HG03520 (cell line): ENCODE measurements around the gene URI1.
"Not testable (repeated sequence)": the region's sequence is repeated elsewhere in the genome, so short reads cannot be mapped to it uniquely, and the experiment has no call there.

ENCODE experiments used
- ATAC-seq: cut with Tn5 transposase; IDR thresholded peaks from one replicate; pipeline ENCODE4 v1.9.1; 2021; ENCODE audit warnings: mild to moderate bottlenecking, moderate library complexity; ENCODE audit not compliant: unreplicated experiment

URI1 gene

DNA sequence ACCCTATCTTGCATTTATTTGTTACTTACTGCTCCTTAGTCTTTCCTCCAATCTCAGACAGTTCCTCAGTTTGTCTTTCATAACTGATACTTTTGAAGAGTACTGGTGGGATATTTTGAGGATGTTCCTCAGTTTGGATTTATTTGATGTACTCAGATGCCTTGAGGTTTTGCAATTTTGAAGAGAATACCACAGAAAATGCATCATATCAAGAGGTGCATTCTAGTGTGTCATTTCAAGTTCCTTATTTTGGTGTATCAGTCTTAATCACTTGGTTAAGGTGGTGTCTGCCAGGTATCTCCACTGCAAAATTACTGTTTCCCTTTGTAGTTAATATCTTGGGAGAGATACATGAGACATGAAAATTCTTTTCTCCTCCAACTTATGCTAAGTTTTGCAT, 75.1 kb downstream of the URI1 start:
- no peak for ATAC-seq

DNA sequence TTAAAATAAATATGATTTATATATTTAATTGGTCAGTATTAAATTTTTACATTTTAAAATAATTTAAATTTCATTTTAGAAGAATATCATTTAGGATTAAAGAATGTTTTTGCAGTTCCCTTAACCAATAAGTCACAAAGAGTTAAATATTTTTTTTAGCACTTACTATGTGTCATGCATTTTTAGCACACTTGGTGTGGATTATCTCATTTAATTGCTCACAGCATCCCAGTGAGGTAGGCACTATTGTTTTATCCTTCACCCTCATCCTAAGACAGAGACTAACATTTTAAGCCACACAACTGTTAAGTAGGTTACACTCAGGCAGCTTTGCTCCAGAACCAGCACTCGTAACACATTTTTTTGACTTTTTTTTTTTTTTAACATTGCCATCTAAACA, 78.2 kb downstream of the URI1 start:
- ATAC-seq: no peak

DNA sequence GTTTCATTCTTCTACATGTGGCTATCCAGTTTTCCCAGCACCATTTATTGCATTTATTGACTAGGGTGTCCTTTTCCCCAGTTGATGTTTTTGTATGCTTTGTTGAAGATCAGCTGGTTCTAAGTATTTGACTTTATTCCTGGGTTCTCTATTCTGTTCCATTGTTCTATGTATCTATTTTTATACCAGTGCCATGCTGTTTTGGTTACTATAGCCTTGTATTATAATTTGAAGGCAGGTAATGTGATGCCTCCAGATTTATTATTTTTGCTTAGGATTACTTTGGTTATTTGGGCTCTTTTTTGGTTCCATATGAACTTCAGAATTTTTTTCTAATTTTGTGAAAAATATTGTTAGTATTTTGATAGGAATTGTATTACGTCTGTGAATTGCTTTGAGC, 80.6 kb downstream of the URI1 start:
- no peak for ATAC-seq

DNA sequence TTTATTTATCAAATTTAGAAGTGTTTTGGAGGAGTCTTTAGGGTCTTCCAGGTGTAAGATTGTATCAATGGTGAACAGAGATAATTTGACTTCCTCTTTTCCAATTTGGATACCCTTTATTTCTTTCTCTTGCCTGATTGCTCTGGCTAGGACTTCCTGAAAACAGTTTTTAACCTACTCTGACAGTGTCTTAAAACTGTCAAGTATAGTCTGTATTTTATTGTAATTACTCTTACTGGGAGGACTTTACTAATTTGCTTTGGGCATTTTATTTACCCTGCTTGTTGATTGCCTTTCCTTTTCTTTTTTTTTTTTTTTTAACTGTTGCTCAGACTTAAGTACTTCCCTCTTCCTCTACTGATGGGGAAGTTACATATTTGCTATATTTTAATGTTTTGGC, 81.3 kb downstream of the URI1 start:
- no peak for ATAC-seq

DNA sequence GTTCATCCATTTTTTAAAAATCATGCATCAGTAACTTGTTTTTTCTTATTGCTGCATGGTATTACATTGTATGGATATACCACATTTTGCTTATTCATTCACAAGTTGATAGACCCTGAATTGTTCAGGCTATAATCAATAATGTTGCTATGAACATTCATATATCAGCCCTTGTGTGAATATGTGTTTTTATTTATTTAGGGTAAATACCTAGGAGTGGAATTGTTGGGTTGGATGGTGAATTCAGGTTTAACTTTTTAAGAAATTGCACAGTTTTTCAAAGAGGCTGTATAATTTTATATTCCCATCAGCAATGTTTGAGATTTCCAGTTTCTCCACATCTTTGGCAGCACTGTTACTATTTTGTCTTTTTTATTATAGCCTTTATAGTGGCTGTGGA, 82.1 kb downstream of the URI1 start:
- ATAC-seq: no peak

DNA sequence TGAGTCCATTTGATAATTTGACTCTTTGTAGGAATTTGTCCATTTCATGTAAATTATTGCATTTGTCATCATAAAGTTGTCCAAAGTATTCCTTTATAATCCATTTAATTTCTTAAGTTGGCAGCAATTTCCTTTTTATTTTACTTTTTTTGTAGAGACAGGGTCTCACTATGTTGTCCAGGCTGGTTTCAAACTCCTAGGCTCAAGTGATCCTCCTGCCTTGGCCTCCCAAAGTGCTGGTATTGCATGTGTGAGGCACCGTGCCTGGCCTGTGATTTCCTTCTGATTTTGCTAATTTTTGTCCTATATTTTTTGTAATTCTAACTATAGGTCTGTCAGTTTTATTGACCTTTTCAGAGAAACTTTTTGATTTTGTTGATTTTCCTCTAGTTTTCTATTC, 84.9 kb downstream of the URI1 start:
- no peak for ATAC-seq

DNA sequence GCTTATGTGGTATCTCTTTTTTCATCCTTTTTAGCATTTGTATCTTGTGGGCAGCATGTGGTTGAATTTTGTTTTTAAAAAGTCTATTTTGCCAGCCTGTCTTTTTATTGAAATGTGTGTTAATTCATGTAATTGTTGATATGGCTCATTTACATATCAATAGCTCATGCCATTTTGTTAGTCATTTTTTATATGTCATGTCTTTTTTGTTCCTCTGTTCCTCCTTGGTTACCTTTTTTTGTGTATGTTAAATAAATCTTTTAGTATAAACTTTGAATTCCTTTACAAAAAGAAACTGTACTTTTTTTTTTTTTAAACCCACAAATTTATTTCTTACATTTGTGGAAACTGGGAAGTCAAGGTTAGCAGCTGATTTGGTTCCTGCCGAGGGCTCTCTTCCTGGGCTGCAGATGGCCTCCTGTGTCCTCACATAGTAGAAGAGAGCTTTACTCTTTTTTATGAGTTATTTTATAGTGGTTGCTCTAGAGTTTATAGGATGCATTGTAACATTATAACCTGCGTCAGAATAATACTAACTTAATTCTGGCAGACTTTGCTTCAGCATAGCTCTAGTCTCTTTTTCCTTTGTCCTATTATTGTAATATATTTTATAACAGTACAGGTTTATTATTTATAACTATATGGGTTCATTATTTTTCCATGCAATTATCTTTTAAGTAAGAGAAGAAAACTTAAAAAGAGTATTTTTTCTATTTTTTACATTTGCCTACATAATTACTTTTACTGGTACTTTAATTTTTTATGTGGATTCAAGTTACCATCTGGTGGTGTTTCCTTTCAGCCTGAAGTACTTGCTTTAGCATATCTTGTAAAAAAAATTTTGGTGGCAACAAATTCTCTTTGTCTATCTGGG, 86.3 kb downstream of the URI1 start:
- no peak for ATAC-seq

DNA sequence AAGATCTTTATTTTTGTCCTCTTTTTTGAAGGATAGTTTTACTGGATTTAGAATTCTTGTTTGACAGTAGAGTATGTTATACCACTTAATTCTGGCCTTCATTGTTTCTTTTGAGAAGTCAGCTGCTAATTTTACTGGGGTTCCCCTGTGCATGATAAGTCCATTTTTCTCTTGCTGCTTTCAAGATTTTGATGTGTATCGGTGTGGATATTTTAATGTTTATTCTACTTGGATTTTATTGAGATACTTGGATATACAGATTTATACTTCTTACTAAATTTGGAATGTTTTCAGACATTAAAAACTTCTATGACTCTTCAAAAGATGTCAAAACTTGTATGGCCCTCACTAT, 86.9 kb downstream of the URI1 start:
- ATAC-seq: no peak

DNA sequence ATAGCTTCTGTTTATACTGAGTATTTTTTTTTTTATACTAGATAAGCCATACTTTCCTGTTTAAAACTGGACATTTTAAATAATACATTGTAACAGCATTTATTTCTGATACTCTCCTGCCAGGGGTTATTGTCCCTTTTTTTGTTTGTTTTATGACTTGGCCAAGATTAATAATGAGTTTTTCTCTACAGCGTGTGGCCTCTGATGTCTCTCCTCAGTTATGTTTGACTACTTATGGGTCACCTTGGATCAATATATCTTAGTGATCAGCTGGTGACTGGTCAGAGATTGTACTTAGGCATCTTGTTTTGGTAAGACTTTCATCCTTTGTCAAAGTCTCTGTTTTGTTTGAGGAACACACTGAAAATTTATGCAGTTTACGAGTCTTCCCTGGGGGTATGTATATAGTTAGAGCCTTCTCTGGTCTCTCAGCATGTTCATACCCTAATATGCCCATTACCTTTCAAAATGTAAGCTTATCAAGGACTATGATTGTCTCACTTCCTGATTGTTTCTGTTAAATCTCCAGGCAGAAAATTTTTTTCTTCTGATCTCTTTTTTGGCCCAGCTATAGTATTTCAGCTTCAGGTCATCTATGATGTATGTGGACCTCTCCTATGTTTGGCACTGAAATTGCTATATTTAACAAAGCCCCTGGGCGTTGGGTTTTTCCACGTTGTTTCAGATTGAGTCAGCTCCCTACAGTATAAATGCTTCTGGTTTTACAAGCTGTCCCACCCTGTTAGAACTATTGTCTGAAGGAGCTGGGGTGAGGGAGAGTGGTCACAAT, 87.9 kb downstream of the URI1 start:
- peak; percentile 68 for ATAC-seq

DNA sequence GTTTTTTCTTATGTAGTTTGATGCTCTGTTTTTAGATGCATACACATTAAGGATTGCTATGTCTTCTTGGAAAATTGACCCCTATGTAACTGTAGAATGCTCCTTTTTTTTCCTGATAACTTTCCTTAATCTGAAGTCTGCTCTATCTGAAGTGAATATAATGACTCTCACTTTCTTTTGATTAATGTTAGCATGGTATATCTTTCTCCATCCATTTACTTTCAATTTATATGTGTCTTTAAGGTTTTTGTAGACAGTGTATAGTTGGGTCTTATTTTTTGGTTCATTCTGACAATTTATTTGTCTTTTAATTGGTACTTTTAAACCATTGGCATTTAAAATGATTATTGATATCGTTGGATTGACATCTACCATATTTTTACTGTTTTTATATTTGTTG, 92.3 kb downstream of the URI1 start:
- no peak for ATAC-seq

DNA sequence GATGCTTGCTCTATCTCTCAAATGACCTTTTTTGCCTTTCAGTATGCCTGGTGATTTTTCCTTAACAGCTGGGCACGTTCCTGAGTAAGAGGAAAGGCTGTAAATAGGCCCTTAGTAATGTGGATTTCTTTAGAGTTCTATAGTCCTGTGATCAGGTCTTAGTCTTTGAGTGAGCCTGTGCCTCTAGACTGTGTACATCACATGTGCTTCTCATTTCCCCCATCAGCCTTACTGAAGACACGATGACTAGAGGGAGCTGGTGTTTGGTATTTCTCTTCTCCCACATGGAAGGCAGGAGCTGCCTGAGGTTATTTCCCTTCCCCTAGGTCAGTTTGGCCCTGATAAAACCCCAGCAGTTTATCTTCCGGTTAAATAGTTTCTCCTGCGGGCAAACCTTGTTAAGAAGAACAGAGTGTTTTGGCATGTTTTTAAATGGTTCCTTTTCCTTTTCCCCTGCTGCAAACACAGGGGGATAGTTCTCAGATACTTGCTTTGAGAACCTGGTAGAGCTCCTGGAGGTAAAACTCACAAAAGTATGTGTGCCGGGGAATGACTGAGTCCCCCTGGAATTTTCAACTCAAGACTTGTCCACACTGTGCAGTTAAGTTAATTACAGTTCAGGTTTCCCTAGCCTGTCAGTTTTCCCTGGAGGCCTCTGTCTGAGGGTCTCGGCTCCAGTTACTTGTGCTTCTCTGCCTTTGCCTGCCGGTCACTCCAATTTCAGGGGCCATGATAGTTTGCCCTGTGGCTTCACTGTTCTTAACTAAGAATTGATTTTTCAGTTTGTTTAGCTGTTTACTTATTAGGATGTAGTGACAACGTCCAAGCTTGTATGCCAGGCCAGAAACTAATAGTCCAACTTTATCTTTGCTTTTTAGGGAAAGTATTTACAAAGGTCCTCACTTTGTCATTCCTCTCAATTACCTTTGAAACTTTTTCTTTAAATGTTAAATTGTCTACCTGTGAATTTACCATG, 94.4 kb downstream of the URI1 start:
- ATAC-seq: no peak

DNA sequence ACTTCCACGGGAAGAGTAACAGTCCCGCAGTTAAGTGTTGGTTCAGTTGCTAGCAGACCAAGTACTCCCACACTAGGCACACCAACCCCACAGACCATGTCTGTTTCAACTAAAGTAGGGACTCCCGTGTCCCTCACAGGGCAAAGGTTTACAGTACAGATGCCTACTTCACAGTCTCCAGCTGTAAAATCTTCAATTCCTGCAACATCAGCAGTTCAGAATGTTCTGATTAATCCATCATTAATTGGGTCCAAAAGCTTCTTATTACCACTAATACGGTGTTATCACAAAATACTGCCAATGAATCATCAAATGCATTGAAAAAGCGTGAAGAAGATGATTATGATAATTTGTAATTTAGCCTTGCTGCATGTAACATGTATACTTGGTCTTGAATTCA, 95.8 kb downstream of the URI1 start:
- no peak for ATAC-seq

DNA sequence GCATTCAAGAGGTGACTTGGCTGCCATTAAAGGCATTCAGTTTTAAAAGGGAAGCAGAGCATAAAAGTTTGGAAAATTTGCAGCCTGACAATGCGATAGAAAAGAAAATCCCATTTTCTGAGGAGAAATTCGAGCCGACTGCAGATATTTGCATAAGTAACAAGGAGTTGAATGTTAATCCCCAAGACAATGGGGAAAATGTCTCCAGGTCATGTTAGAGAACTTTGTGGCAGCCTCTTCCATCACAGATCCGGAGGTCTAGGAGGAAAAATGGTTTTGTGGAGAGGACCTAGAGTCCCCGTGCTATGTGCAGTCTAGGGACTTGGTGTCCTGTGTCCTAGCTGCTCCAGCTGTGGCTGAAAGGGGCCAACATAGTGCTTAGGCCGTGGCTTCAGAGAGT, 99.9 kb downstream of the URI1 start:
- not testable (repeated sequence) for ATAC-seq

DNA sequence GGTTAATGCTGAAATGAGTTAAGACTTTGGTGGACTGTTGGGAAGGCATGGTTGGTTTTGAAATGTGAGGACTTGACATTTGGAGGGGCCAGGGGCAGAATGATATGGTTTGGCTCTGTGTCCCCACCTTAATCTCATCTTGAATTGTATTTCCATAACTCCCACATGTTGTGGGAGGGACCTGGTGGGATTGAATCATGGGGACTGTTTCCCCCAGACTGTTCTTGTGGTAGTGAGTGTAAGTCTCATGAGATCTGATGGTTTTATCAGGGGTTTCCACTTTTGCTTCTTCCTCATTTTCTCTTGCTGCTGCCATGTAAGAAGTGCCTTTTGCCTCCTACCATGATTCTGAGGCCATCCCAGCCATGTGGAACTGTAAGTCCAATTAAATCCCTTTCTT, 101.0 kb downstream of the URI1 start:
- not testable (repeated sequence) for ATAC-seq

DNA sequence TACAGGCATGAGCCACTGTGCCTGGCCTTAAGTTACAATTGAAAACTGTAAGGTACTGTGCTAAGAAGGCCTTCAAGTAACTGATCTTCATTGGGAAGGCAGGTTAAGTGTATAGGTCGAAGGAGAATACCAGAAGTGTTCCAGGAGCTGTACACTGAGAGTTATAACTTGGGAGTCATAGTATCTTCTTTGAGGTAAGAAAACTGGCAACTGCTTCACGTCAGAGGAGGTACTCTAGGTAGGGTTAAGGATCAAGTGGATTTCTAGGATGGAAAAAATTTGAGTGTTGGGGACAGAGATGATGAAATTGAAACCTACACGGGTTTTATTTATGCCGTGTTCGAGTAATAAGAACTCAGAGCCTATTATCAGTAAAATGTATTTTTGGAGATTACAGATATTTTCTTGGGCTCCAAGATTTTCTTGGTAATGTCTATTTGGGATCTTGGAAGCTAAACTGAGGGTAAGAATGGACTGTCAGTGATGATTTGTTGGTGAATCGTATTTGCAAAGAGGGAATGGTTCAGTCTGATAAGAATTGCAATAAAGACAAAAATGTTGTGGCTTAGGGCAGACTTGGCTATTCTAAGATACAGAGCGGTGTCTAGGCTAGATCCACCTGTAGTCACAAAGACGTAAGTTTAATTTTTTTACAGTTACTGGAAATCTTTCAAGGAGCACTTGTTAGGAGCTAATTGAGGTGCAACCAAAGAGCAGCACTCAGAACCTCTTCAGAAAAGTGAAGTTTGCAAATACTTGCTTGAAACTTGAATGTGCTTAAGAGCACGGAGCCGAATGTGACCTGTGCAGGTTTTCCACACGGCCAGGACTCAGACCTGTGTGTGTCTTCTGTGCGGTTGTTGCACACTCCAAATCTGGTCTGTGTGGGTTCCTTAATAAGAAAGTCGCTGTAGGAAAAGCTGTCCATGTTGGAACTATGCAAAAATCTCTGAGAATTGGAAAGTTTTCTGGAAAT, 102.5 kb downstream of the URI1 start:
- ATAC-seq: no peak

DNA sequence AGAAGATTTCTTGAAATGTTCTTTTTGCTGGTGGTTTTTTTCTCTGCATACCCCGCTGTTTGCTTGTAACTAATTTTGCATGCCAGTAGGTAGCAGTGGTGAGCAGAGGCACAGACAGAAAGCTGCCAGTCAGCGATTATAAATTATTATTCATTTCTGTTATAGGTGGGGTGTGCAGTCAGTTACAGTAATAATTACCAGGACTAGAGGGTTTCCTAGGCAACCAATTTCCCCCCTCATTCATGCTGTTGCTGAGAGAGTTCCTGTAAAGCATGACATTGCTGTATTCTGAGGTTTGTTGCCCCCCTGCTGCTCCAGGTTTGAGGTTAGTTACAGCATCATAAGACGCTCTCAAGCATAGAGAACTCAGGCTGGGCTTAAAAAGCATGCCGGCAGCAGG, 104.5 kb downstream of the URI1 start:
- peak; percentile 72 for ATAC-seq

DNA sequence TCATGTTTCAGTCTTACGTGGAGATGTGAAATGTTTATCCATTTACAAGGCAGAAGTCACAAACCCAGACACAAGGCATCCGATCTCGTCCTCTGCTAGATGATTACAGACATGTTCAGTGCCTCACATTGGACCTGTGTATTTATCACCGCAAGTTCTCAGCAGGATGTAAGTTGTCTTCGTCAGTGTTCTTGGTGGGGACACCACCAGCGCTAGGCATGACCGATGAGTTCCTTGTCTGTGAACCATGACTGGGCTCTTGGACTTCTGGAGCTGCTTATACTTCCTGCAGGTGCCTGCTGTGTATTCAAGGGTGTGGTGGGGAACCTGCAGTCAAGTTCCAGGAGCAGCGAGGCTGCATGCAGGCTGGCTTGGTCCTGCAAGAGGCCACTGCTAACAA, 105.4 kb downstream of the URI1 start:
- no peak for ATAC-seq

DNA sequence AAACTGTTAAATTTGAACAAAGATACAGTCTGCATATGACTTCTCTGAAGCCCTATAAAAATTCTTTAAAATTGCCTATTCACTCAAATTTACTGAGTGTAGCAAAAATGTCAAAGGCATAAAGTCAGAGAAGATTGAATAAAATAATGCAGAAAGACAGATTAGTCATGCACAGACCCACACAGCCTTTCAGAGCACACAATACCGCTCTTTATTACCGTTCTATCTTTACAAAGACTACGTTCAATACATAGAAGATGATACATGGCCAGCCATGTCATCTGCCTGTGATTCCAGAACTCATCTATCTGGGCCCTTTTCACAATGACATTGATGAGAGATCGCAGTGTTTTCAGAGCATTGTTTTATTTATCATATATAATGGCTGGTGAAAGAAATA, 107.2 kb downstream of the URI1 start:
- ATAC-seq: no peak

DNA sequence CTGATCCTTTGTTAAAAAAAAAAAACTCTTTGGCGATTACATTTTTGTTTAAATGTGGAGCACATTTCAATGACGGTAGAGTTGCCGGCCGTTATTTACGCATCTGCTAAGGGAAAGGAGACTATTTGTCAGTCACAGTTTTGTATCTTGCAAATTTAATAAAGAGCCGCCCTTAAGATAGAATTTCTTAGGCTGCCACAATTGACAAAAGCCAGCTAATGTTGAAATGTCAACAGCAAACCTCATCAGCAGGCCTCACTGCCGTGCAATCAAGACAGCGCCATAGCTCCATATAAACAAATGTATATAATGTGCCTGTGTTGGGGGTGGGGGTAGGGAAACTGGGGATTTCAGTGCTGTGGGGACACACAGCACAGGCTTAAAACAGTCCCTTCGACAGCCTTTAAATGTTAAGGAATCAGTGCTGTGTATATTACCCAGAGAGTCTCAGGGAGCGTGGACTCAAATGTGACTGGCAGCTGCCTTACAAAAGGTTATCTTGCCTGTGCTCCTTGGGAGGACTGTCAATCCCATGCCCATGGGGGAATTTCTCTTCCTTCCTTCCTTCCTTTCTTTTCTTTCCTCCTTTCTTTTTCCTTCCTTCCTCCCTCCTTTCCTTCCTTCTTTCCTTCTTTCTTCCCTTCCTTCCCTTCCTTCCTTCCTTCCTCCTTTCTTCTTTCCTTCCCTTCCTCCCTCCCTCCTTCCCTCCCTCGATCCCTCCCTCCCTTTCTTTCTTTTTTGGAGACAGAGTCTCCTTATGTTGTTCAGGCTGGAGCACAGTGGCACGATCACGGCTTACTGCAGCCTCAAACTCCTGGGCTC, 108.0 kb downstream of the URI1 start:
- ATAC-seq: no peak
